SK-N-MC (cell line): ENCODE results near the gene CPT1C.

Experiments
- DNase-seq: peaks from one replicate; pipeline ENCODE4 v3.0.0-alpha.2; 2011; ENCODE audit warnings: low read depth, low spot score
- H3K27ac ChIP-seq: fragments of 200-600 bp; sonication (generic); 2 replicates; pipeline ENCODE4 v1.5.1; 2016; ENCODE audit warnings: mixed run types
- H3K36me3 ChIP-seq: fragments of 200-600 bp; sonication (generic); 2 replicates; pipeline ENCODE4 v1.6.1; 2017; ENCODE audit warnings: antibody characterized with exemption, low read length, mixed read lengths; ENCODE audit not compliant: insufficient read depth
- H3K4me3 ChIP-seq: fragments of 200-600 bp; sonication (generic); 2 replicates; pipeline ENCODE4 v1.5.1; 2016
- H3K9ac ChIP-seq: fragments of 200-600 bp; sonication (generic); 2 replicates; pipeline ENCODE4 v1.8.0; 2017; ENCODE audit warnings: mixed run types, mixed read lengths; ENCODE audit not compliant: insufficient read length
- H3K9me3 ChIP-seq: fragments of 200-600 bp; sonication (generic); 2 replicates; pipeline ENCODE4 v1.6.1; 2017; ENCODE audit warnings: low read depth, mild to moderate bottlenecking, antibody characterized with exemption, low read length, moderate library complexity, mixed read lengths
- EZH2 ChIP-seq: fragments of 200-600 bp; sonication (generic); IDR thresholded peaks from one replicate; pipeline ENCODE4 v1.6.1; 2017; ENCODE audit warnings: antibody characterized with exemption
- FOXP2 ChIP-seq: optimal IDR thresholded peaks from 2 replicates; pipeline ENCODE3; 2011; ENCODE audit warnings: mild to moderate bottlenecking, moderate library complexity; ENCODE audit not compliant: insufficient read depth; ENCODE audit errors: extremely low read length, control extremely low read depth
- POLR2AphosphoS5 ChIP-seq: IDR thresholded peaks from 2 replicates; pipeline ENCODE4 v1.6.1; 2012; ENCODE audit warnings: mild to moderate bottlenecking, low read depth, low read length, borderline replicate concordance

The CPT1C gene

DNA sequence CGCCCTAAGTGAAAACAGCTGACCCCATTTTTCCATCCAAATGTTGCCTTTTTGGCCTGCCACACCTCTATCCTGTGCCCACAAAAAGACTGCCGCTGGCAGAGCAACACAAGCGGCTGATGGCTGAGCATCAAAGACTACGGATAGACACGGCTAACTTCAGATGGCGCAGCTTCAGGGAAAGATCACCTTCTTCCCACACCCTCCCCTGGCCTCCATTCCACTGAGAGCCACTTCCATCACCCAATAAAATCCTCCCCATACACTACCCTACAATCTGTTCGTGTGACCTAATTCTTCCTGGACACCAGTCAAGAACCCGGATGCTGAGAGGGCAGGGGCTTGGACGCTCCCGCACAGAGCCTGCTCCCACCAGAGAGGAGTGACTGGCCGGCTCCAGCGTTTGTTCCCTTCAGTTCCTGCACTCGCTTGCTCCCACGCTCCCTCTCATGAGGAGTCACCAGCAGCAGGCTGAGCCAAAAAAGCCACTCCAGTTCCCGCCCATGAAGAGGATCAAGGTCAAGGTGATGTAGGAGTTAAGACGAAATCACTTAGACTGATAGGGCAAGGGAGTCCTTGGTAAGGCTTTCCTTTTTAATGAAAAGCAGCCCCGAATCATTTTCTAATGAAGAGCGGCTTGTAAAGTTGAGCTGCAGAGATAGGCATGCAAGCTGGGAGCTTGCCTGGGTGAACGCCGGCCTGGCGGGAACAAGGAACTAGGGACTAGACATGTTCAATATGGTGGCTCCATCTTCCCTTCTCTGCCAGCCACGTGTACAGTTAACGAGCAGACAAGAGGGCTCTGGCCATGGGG is 36.5 kb downstream of the CPT1C start:
- H3K9ac ChIP-seq, result no peak overlapping the region
- H3K9me3 ChIP-seq, result no peaks in the 10 kb centered on the region
- no peak for DNase-seq
- no peak overlapping the region for H3K4me3 ChIP-seq
- H3K27ac ChIP-seq, result no peak overlapping the region
- no peaks in the 10 kb centered on the region for H3K36me3 ChIP-seq
- TF ChIP-seq EZH2, result no peak
- TF ChIP-seq FOXP2, result no peak

- TF ChIP-seq EZH2 (no peak), FOXP2 (no peak), POLR2AphosphoS5 (no peak)
- no peak overlapping the region for H3K4me3 ChIP-seq
- DNase-seq, result no peak
- no peak overlapping the region for H3K27ac ChIP-seq
- H3K36me3 ChIP-seq, result no peaks in the 10 kb centered on the region
- no peaks in the 10 kb centered on the region for H3K9me3 ChIP-seq
- no peak overlapping the region for H3K9ac ChIP-seq
Observed at GRCh38 chr19:49730166-49730565, 39.2 kb downstream of the CPT1C start.

- Histone ChIP-seq H3K27ac (no peak overlapping the region), H3K4me3 (no peak overlapping the region), H3K9ac (no peak overlapping the region), H3K9me3 (no peaks in the 10 kb centered on the region), H3K36me3 (no peaks in the 10 kb centered on the region)
- DNase-seq, result no peak
- TF ChIP-seq POLR2AphosphoS5 (no peak), FOXP2 (no peak), EZH2 (no peak)
Observed at GRCh38 chr19:49738268-49738667, 47.4 kb downstream of the CPT1C start.

GRCh38 chr19:49739098-49739497 is 48.2 kb downstream of the CPT1C start:
- Histone ChIP-seq H3K9ac (no peak overlapping the region), H3K4me3 (no peak overlapping the region), H3K27ac (no peak overlapping the region), H3K9me3 (no peaks in the 10 kb centered on the region), H3K36me3 (no peaks in the 10 kb centered on the region)
- no peak for TF ChIP-seq POLR2AphosphoS5
- no peak for TF ChIP-seq EZH2
- no peak for TF ChIP-seq FOXP2
- DNase-seq, result no peak

DNA sequence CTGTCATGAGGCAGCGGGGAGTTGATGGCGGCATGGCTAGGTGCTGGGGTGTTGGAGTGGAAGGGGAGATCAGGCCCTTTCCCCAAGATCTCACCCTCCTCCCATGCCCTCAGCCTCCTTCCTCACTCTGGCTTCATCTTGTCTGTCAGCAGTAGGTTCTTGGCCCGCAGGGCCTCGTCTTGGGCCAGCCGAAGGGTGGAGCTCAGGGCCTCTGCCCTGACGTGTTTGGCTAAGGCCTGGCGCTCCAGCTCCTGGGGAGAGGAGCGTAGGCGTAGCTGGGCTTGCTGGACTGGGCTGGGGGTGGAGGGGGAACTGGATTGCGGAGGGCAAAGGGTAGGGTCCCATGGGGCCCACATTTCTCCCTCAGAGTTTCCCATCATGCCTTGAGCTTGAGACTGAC is 49.0 kb downstream of the CPT1C start:
- TF ChIP-seq FOXP2 (no peak), POLR2AphosphoS5 (no peak), EZH2 (no peak)
- no peak for DNase-seq
- Histone ChIP-seq H3K4me3 (no peak overlapping the region), H3K36me3 (no peaks in the 10 kb centered on the region), H3K9ac (no peak overlapping the region), H3K9me3 (no peaks in the 10 kb centered on the region), H3K27ac (no peak overlapping the region)

DNA sequence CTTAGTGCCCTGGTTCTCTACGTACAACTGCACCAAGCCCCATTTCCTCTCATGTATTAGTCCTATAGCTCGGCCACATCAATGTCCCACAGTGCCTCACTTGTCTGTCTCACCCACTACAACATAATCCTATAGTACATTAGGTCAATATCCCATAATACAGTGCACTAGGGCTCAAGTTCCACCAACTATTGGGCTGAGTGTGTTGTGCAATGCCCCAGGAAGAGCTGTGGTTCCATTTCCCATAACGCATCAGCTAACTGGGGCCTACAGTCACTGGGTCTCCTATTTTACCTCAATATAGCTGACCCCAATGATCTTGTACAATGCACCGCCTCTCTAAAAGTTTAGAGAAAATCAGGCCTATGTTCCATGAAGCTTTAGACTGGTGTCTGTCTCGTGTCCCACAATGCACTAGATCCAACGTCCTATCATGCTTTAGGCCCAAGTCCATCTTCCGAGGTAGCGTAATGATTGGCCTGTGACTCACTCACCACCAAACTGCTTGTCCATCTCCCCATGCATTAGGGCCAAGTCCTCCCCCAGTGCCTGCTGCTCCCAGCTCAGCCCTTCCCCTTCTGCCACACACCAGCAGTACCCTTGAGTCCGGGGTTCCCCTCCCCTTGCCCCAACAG is 50.4 kb downstream of the CPT1C start:
- no peak overlapping the region for H3K27ac ChIP-seq
- no peaks in the 10 kb centered on the region for H3K9me3 ChIP-seq
- TF ChIP-seq POLR2AphosphoS5 (no peak), FOXP2 (no peak), EZH2 (no peak)
- H3K9ac ChIP-seq, result no peak overlapping the region
- H3K4me3 ChIP-seq, result no peak overlapping the region
- DNase-seq, result no peak
- no peaks in the 10 kb centered on the region for H3K36me3 ChIP-seq

GRCh38 chr19:49744946-49745381 is 54.0 kb downstream of the CPT1C start:
- H3K36me3 ChIP-seq, result no peaks in the 10 kb centered on the region
- no peaks in the 10 kb centered on the region for H3K9me3 ChIP-seq
- TF ChIP-seq POLR2AphosphoS5 (no peak), EZH2 (no peak), FOXP2 (no peak)
- no peak overlapping the region for H3K4me3 ChIP-seq
- DNase-seq, result no peak
- H3K9ac ChIP-seq, result no peak overlapping the region
- no peak overlapping the region for H3K27ac ChIP-seq

DNA sequence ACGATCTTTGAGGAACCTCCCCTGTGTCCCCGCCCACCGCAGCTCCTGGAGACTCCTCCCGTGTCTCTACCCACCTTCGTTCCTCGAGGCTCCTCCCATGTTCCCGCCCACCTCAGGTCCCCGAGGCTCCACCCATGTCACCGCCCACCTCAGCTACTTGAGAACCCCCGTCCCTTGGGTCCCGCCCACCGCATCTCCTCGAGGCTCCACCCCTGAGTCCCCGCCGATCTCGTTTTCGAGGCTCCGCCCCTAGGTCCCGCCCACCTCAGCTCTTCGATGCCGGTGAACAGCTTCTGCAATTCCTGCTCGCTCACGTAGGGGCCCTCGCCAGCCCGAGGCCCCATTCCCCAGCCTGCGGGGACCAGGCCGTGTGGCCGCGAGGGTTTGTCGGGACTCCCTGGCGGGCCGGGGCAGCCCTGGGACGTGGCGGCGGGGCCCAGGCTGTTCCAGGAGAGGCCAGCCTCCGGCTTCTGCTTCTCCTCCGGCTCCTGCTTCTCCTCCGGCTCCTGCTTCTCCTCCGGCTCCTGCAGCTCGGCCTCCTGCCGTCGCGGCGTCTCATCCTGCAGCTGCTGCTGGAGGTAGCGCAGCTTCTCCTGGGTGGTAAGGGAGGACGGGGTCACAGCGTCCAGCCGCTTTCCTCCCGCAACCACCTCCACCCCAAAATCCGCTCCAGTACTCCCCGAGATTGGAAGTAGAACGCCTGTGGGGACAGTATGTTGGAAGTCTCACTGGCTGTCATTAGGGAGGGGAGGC is 55.5 kb downstream of the CPT1C start:
- Histone ChIP-seq H3K4me3 (no peak overlapping the region), H3K9ac (no peak overlapping the region), H3K27ac (no peak overlapping the region), H3K36me3 (no peaks in the 10 kb centered on the region), H3K9me3 (no peaks in the 10 kb centered on the region)
- DNase-seq, result no peak
- TF ChIP-seq POLR2AphosphoS5 (no peak), EZH2 (no peak), FOXP2 (no peak)
